T-cell (primary cell): Measurements from ENCODE around the gene HAP1. TPM values are rescaled to one million over a fixed set of nuclear protein-coding genes. Genes with fewer than 3 reads are reported as not detected.
"Not testable (repeated sequence)": the region's sequence is repeated elsewhere in the genome, so short reads cannot be mapped to it uniquely, and the experiment has no call there.

Source experiments
- ATAC-seq, 4 experiments: fragments of 200-7000 bp in 3 of 4; fragments of 150-1000 bp in 1 of 4; cut with Tn5 transposase; replicated peaks in 1 of 4; 1 replicate in 3 of 4; 2 replicates in 1 of 4; pipeline ENCODE4 v1.10.0; 2021; ENCODE audit warnings: moderate library complexity in 3 of 4, mild to moderate bottlenecking in 2 of 4, moderate number of reproducible peaks in 1 of 4
- CTCF ChIA-PET, 2 donors: fragments of 300-600 bp; sonication (Branson Sonifier 250); formaldehyde crosslinking; loops; one replicate each; lab custom pipeline; 2022; ENCODE audit warnings: antibody characterized with exemption in 2 of 2; lab: Charles Lee
- POLR2A ChIA-PET, 2 donors: fragments of 300-600 bp; sonication (Branson Sonifier 250); formaldehyde crosslinking; loops; one replicate each; lab custom pipeline; 2022; ENCODE audit warnings: antibody characterized with exemption in 2 of 2; lab: Charles Lee
- DNase-seq, 35 experiments: peaks; one replicate each; pipeline versions ENCODE4 v3.0.0 to v3.0.0-alpha.2; 2013 to 2023
- H3K27ac ChIP-seq: one replicate; pipeline ENCODE4 v1.5.1; 2013; ENCODE audit warnings: low read length
- H3K27me3 ChIP-seq, 2 experiments: replicated peaks in 1 of 2; 1 replicate in 1 of 2; 2 replicates in 1 of 2; pipeline versions ENCODE4 v1.6.1 to v1.7.0; 2013; ENCODE audit warnings: low read length in 1 of 2, mixed read lengths in 1 of 2; ENCODE audit not compliant: control insufficient read depth in 2 of 2, insufficient read depth in 2 of 2; ENCODE audit errors: extremely low read depth in 1 of 2
- H3K36me3 ChIP-seq, 2 donors: 1 replicate in 1 of 2; 2 replicates in 1 of 2; pipeline versions ENCODE4 v1.6.1 to v1.7.0; 2013; ENCODE audit warnings: low read length in 1 of 2; ENCODE audit not compliant: control insufficient read depth in 2 of 2, insufficient read depth in 1 of 2; ENCODE audit errors: extremely low read depth in 1 of 2
- H3K4me1 ChIP-seq, 2 experiments: 1 replicate in 1 of 2; 2 replicates in 1 of 2; pipeline versions ENCODE4 v1.6.1 to v1.7.0; 2013; ENCODE audit warnings: low read length in 2 of 2, mixed read lengths in 1 of 2; ENCODE audit not compliant: insufficient read depth in 2 of 2, control insufficient read depth in 1 of 2; ENCODE audit errors: extremely low read depth in 1 of 2
- H3K4me3 ChIP-seq, 2 donors: 1 replicate in 1 of 2; 2 replicates in 1 of 2; pipeline versions ENCODE4 v1.5.1 to v1.7.0; 2013; ENCODE audit warnings: mild to moderate bottlenecking in 2 of 2, low read length in 1 of 2, moderate library complexity in 1 of 2; ENCODE audit not compliant: control insufficient read depth in 1 of 2; ENCODE audit errors: extremely low read depth in 1 of 2
- H3K9me3 ChIP-seq: 2 replicates; pipeline ENCODE4 v1.7.0; 2013
- H3K27ac Mint-ChIP-seq, 2 donors: one replicate each; pipeline ENCODE4 v1.8.0; 2020 to 2021; ENCODE audit warnings: mild to moderate bottlenecking in 2 of 2, mixed read lengths in 2 of 2
- H3K27me3 Mint-ChIP-seq, 2 donors: one replicate each; pipeline ENCODE4 v1.8.0; 2021 to 2022; ENCODE audit warnings: mixed read lengths in 2 of 2
- H3K36me3 Mint-ChIP-seq: one replicate; pipeline ENCODE4 v1.8.0; 2021; ENCODE audit warnings: mixed read lengths
- H3K4me1 Mint-ChIP-seq, 3 donors: one replicate each; pipeline ENCODE4 v1.8.0; 2020 to 2022; ENCODE audit warnings: mixed read lengths in 3 of 3, mild to moderate bottlenecking in 1 of 3
- H3K4me3 Mint-ChIP-seq, 3 donors: one replicate each; pipeline ENCODE4 v1.8.0; 2020 to 2022; ENCODE audit warnings: mild to moderate bottlenecking in 3 of 3, mixed read lengths in 3 of 3, moderate library complexity in 3 of 3
- H3K9me3 Mint-ChIP-seq, 3 donors: one replicate each; pipeline ENCODE4 v1.8.0; 2020 to 2022; ENCODE audit warnings: mixed read lengths in 3 of 3
- WGBS: methylation state at CpG from one replicate; pipeline ENCODE4 v1.1.5; 2013; ENCODE audit warnings: missing lambda C conversion rate; ENCODE audit not compliant: insufficient coverage; 5-methylcytosine and 5-hydroxymethylcytosine counted together
- total RNA-seq, 35 experiments: library from RNA in 6 of 35; stranded (reverse) in 6 of 35; fragments of 120-200 nt in 1 of 35; gene quantifications; one replicate each; pipeline versions ENCODE4 v1.2.1 to v1.2.4 and lab custom pipeline; 2013 to 2026

Gene HAP1
- total RNA-seq, 5 donors from 2014 or later (not counting 1 experiment from before 2014, with no cell fraction given), result 0.49 to 0.63 (median 0.53) TPM; not detected in 2

DNA sequence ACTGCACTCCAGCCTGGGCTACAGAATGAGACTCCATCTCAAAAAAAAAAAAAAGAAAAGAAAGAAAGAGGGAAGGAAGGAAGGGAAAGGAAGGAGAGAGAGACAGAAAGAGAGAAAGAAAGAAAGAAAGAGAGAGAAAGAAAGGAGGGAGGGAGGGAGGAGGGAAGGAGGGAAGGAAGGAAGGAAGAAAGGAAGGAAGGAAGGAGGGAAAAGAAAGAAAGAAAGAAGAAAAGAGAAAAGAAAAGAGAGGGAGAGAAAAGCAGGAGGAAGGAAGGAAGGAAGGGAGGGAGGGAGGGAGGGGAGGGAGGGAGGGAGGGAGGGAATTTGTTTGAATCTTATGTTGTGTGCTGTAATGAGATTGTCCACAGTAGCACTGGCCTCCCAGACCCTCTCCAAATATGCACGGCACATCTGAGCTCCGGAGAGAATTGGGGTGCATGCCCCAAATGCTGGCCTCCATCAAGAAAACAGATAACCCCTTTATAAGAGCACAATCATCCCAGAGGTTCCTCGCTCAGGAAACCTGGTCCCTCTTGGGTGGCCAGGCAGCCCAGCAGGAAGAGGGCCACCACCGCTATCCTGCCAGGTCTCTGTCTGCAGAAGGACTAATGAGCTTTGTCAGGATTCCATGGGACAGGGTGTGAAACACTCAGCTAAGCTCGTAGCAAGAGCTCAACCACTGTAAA lies 54.6 kb downstream of the HAP1 start:
- no peaks in the 10 kb centered on the region for H3K9me3 ChIP-seq
- no peaks in the 10 kb centered on the region for H3K36me3 ChIP-seq
- no peak for DNase-seq
- Mint-ChIP-seq H3K36me3 (no peaks in the 10 kb centered on the region), H3K27ac (peak overlapping the region; percentile 95 to 99), H3K9me3 (no peaks in the 10 kb centered on the region), H3K4me1 (peaks cover 28 to 45% (median 34%) of the 10 kb centered on the region in 3 donors), H3K27me3 (no peaks in the 10 kb centered on the region), H3K4me3 (peak overlapping the region in 1 of 3 donors; percentile 79)
- H3K27me3 ChIP-seq, result no peaks in the 10 kb centered on the region
- ChIA-PET POLR2A (interaction anchor here (0.5 to 3.7 kb wide), 7 partner anchors 8 to 1136 kb away, joined by 3 to 108 read pairs (median 5); partner anchors contain the start of gene EIF1 (in 2 of the 2)), CTCF (interaction anchor here (0.5 to 3.6 kb wide), 9 partner anchors 9 to 1279 kb away, joined by 3 to 60 read pairs (median 7); partner anchors contain the start of gene EIF1 (in 2 of the 2))
- 100% methylated on average over 3 of the region's 5 CpGs for WGBS
- ATAC-seq, result no peak
- H3K4me3 ChIP-seq, result no peak overlapping the region
- H3K27ac ChIP-seq, result peak overlapping the region; percentile 89
- H3K4me1 ChIP-seq, result peaks cover 16 to 35% of the 10 kb centered on the region in 2 experiments

DNA sequence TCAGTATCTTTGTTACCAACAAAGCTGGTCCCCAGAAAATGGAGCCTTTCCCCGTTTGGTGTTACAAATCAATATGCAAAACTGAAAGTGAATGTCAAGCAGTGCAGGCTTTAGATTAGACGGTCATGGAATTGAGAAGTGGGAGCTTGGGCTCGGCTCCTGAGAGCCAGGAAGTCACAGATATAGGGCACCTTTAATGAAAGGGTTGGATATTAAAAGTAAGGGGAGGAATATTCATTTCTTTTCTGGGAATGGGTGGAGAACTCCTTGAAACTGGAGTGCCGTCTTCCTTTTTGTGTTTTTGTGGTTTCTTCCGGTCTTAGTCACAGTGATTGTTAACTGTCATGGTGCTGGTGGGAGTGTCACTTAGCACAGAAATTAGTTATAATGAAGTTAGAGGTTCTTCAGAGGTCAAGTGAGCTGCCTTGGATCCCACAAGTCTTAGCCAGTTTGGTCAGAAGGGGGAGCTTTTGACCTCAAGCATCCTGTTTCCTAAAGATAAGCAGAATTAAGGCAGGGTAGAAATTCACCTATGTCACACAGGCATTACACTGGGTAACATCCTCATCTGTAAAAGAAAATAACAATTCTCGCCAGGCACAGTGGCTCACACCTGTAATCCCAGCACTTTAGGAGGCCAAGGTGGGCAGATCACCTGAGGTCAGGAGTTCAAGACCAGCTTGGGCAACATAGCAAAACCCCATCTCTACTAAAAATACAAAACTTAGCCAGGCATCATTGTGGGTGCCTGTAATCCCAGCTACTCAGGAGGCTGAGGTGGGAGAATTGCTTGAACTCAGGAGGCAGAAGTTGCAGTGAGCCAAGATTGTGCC lies 55.3 kb downstream of the HAP1 start:
- peaks cover 16 to 35% of the 10 kb centered on the region in 2 experiments for H3K4me1 ChIP-seq

DNA sequence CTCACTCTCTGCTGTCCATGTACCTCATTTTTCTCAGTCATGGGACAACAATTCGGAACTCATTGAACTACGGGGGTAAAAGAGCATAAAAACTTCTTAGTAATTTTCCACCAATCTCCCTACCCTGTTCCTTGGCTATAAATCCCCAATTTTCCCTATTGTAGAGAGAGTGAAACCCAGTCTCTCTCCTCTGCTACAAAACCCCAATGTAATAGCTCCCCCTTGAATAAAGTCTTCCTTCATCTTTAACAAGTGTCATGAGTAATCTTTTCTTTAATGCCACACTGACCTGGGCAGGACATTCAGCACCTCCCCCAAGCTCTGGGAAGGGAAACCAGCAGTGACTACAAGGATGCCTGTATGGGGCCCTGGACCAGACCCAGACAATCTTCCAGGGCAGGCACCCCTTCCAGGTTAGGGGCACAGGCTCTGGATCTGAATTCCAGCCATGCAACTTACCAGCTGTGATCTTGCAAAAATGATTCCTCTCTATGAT lies 56.0 kb downstream of the HAP1 start:
- H3K9me3 ChIP-seq, result no peaks in the 10 kb centered on the region
- peak overlapping the region; percentile 79 to 88 (median 83) for H3K4me3 Mint-ChIP-seq
- peak overlapping the region; percentile 95 to 99 for H3K27ac Mint-ChIP-seq
- ChIA-PET POLR2A (interaction anchor here (0.6 to 3.7 kb wide), 6 partner anchors 10 to 18 kb away, joined by 3 to 108 read pairs (median 10); partner anchors contain the start of gene EIF1 (in 2 of the 2)), CTCF (interaction anchor here in 1 of 2 donors (1.3 to 3.6 kb wide), 6 partner anchors 11 to 130 kb away, joined by 4 to 60 read pairs (median 14); partner anchors contain the start of gene EIF1)
- H3K27me3 Mint-ChIP-seq, result no peaks in the 10 kb centered on the region
- no peak for DNase-seq
- H3K4me1 ChIP-seq, result peaks cover 16 to 35% of the 10 kb centered on the region in 2 experiments
- no peaks in the 10 kb centered on the region for H3K36me3 Mint-ChIP-seq
- WGBS, result no CpG with 5 or more reads among the region's 2 CpGs
- H3K27ac ChIP-seq, result peak overlapping the region; percentile 89
- no peaks in the 10 kb centered on the region for H3K36me3 ChIP-seq
- peaks cover 28 to 45% (median 34%) of the 10 kb centered on the region in 3 donors for H3K4me1 Mint-ChIP-seq
- H3K9me3 Mint-ChIP-seq, result no peaks in the 10 kb centered on the region
- ATAC-seq, result peak in 1 of 4 experiments; percentile 26
- peak overlapping the region in 1 of 2 donors; percentile 47 for H3K4me3 ChIP-seq
- no peaks in the 10 kb centered on the region for H3K27me3 ChIP-seq

More for the DNA sequence above, 55.3 kb downstream of the HAP1 start:
- Histone ChIP-seq H3K27ac (peak overlapping the region; percentile 89), H3K27me3 (no peaks in the 10 kb centered on the region), H3K36me3 (no peaks in the 10 kb centered on the region), H3K4me3 (peak overlapping the region; percentile 38 to 47), H3K9me3 (no peaks in the 10 kb centered on the region)
- WGBS, result 2% methylated on average over 6 of the region's 6 CpGs
- peaks cover 28 to 45% (median 34%) of the 10 kb centered on the region in 3 donors for H3K4me1 Mint-ChIP-seq
- peak overlapping the region; percentile 79 to 88 (median 83) for H3K4me3 Mint-ChIP-seq
- peak; percentile 88 to 97 (median 92) for ATAC-seq
- no peaks in the 10 kb centered on the region for H3K36me3 Mint-ChIP-seq
- H3K9me3 Mint-ChIP-seq, result no peaks in the 10 kb centered on the region
- ChIA-PET POLR2A (interaction anchor here (0.8 to 3.7 kb wide), 5 partner anchors 11 to 17 kb away, joined by 3 to 108 read pairs (median 4); partner anchors contain the start of gene EIF1 (in 2 of the 2)), CTCF (interaction anchor here (0.6 to 3.6 kb wide), 7 partner anchors 9 to 130 kb away, joined by 3 to 60 read pairs (median 13); partner anchors contain the start of gene EIF1 (in 2 of the 2))
- peak in 31 of 35 experiments; percentile 10 to 84 (median 48) for DNase-seq
- no peaks in the 10 kb centered on the region for H3K27me3 Mint-ChIP-seq
- peak overlapping the region; percentile 95 to 99 for H3K27ac Mint-ChIP-seq

DNA sequence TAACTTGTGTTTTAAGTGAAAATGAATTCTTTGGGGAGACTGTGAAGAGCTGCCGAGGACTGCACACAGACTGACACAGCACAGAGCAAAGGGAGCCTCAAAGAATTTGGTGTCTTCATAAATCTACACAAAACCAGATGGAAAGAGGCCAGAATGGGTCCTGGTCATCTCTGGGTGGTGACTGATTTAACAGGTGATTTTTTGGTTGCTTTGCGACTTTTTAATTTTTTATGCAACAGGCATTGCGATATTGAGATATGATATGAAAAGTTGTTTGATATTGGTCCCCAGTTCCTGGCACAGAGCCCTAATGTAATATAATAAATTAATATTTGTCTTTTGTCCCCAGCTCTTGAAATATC lies 58.4 kb downstream of the HAP1 start:
- POLR2A ChIA-PET, result interaction anchor here in 1 of 2 donors (0.6 kb wide), 1 partner anchor 884 kb away, joined by 6 read pairs; no protein-coding TSS in a partner anchor
- H3K36me3 ChIP-seq, result no peaks in the 10 kb centered on the region
- 80% methylated on average over 1 of the region's 3 CpGs for WGBS
- Mint-ChIP-seq H3K27me3 (no peaks in the 10 kb centered on the region), H3K4me1 (peaks cover 30 to 49% (median 34%) of the 10 kb centered on the region in 3 donors), H3K4me3 (no peak overlapping the region), H3K36me3 (no peaks in the 10 kb centered on the region), H3K27ac (no peak overlapping the region), H3K9me3 (no peaks in the 10 kb centered on the region)
- H3K4me1 ChIP-seq, result peaks cover 16 to 35% of the 10 kb centered on the region in 2 experiments
- CTCF ChIA-PET, result no interaction called here
- no peak for ATAC-seq
- no peaks in the 10 kb centered on the region for H3K9me3 ChIP-seq
- no peak overlapping the region for H3K4me3 ChIP-seq
- H3K27ac ChIP-seq, result no peak overlapping the region
- no peaks in the 10 kb centered on the region for H3K27me3 ChIP-seq
- no peak for DNase-seq

DNA sequence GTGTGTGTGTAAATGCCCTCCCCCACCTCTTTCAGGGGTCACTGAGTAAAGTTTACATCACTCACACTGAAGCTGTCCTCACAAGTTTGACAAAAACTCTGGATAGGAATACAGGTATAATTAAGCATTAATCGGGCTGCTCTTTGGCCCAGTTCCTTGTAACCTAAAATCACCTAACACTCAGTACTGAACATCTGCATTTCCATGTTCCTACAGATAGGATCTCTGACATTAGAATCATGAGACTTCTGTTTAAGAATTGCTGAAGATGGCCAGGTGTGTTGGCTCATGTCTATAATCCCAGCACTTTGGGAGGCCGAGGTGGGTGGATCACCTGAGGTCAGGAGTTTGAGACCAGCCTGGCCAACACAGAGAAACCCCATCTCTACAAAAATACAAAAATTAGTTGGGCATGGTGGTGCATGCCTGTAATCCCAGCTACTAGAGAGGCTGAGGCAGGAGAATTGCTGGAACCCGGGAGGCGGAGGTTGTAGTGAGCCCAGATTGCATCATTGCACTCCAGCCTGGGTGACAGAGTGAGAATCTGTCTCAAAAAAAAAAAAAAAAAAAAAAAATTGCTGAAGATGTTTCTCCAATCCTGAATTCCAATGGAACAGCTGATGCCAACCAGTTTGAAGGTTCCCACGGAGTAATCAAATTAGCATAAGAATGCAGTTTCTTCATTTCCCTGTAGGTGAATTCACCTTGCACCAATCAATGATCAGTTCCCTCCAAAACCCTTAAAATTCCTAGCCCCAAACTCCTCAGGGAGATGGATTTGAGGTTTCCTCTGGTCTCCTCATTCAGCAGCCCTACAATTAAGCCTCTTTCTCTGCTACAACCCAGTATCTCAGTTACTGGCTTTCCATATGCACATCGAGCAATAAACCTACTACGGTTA lies 59.0 kb downstream of the HAP1 start:
- not testable (repeated sequence) for H3K27ac ChIP-seq, ATAC-seq, H3K9me3 ChIP-seq, DNase-seq, H3K36me3 ChIP-seq, H3K27me3 ChIP-seq, H3K27ac Mint-ChIP-seq, H3K36me3 Mint-ChIP-seq, H3K27me3 Mint-ChIP-seq, H3K4me3 Mint-ChIP-seq, H3K4me3 ChIP-seq, H3K9me3 Mint-ChIP-seq
- H3K4me1 Mint-ChIP-seq, result peaks cover 30 to 45% (median 34%) of the 10 kb centered on the region in 3 donors
- ChIA-PET CTCF (interaction anchor here in 1 of 2 donors (0.7 kb wide), 1 partner anchor 1401 kb away, joined by 8 read pairs; no protein-coding TSS in a partner anchor), POLR2A (interaction anchor here in 1 of 2 donors (0.6 kb wide), 1 partner anchor 883 kb away, joined by 6 read pairs; no protein-coding TSS in a partner anchor)
- peaks cover 16 to 35% of the 10 kb centered on the region in 2 experiments for H3K4me1 ChIP-seq
- no CpG with 5 or more reads among the region's 7 CpGs for WGBS
